Stimulated activated naive B cell treated with anti-CD40 and anti-IgM and Interleukin-4, amounts not matched to agents 10 μg/mL and 1 μg/mL and 100 μg/mL, for 72 hours (primary cell): Measurements from ENCODE around the gene SPTBN5.

Experiments
- ATAC-seq, 2 donors: fragments of 150-1000 bp; cut with Tn5 transposase; replicated peaks; 2 replicates each; pipeline ENCODE4 v1.10.0; 2021; ENCODE audit warnings: moderate library complexity in 1 of 2
- DNase-seq: peaks from one replicate; pipeline ENCODE4 v3.0.0; 2021
- H3K27ac Mint-ChIP-seq: one replicate; pipeline ENCODE4 v1.8.0; 2022; ENCODE audit warnings: mild to moderate bottlenecking, mixed read lengths
- H3K27me3 Mint-ChIP-seq, 2 donors: one replicate each; pipeline ENCODE4 v1.8.0; 2022; ENCODE audit warnings: mixed read lengths in 2 of 2
- H3K36me3 Mint-ChIP-seq, 2 donors: one replicate each; pipeline ENCODE4 v1.8.0; 2022; ENCODE audit warnings: mixed read lengths in 2 of 2, mild to moderate bottlenecking in 1 of 2
- H3K4me1 Mint-ChIP-seq, 2 donors: one replicate each; pipeline ENCODE4 v1.8.0; 2022; ENCODE audit warnings: mixed read lengths in 2 of 2, mild to moderate bottlenecking in 1 of 2
- H3K4me3 Mint-ChIP-seq, 2 donors: one replicate each; pipeline ENCODE4 v1.8.0; 2022; ENCODE audit warnings: mild to moderate bottlenecking in 2 of 2, mixed read lengths in 2 of 2, moderate library complexity in 1 of 2
- H3K9me3 Mint-ChIP-seq, 2 donors: one replicate each; pipeline ENCODE4 v1.8.0; 2022; ENCODE audit warnings: mixed read lengths in 2 of 2, mild to moderate bottlenecking in 1 of 2

SPTBN5 gene

GRCh38 chr15:41798607-41799487, 95.0 kb downstream of the SPTBN5 start:
- Mint-ChIP-seq H3K4me3 (peak overlapping the region; percentile 27 to 60), H3K27me3 (no peaks in the 10 kb centered on the region), H3K36me3 (peaks cover 23 to 28% of the 10 kb centered on the region in 2 donors), H3K9me3 (peaks cover 2 to 4% of the 10 kb centered on the region in 2 donors), H3K4me1 (peaks cover 44 to 66% of the 10 kb centered on the region in 2 donors), H3K27ac (peak overlapping the region; percentile 72)
- DNase-seq, result no peak
- ATAC-seq, result peak; percentile 87 to 91
